Activated naive CD8-positive, alpha-beta T cell treated with anti-CD3 and anti-CD28 coated beads, Interleukin-2, amount 50 U/mL, for 24 hours (primary cell): Measurements from ENCODE around the gene VGLL3.
"Not testable (repeated sequence)": the region's sequence is repeated elsewhere in the genome, so short reads cannot be mapped to it uniquely, and the experiment has no call there.

Experiments
- ATAC-seq: fragments of 150-1000 bp; cut with Tn5 transposase; one replicate; pipeline ENCODE4 v1.10.0; 2021
- DNase-seq: peaks from one replicate; pipeline ENCODE4 v3.0.0; 2021
- H3K27ac Mint-ChIP-seq: one replicate; pipeline ENCODE4 v1.8.0; 2021; ENCODE audit warnings: mild to moderate bottlenecking, mixed read lengths
- H3K27me3 Mint-ChIP-seq: one replicate; pipeline ENCODE4 v1.8.0; 2021; ENCODE audit warnings: mixed read lengths
- H3K36me3 Mint-ChIP-seq: one replicate; pipeline ENCODE4 v1.8.0; 2021; ENCODE audit warnings: low read depth, mixed read lengths
- H3K4me1 Mint-ChIP-seq: one replicate; pipeline ENCODE4 v1.8.0; 2021; ENCODE audit warnings: mixed read lengths
- H3K4me3 Mint-ChIP-seq: one replicate; pipeline ENCODE4 v1.8.0; 2021; ENCODE audit warnings: mild to moderate bottlenecking, moderate library complexity, mixed read lengths
- H3K9me3 Mint-ChIP-seq: one replicate; pipeline ENCODE4 v1.8.0; 2021; ENCODE audit warnings: mixed read lengths

The VGLL3 gene

GRCh38 chr3:86978111-86978551 lies 12.8 kb downstream of the VGLL3 start:
- H3K27me3 Mint-ChIP-seq, result no peaks in the 10 kb centered on the region

GRCh38 chr3:86976219-86976618 lies 14.7 kb downstream of the VGLL3 start:
- ATAC-seq (no peak), DNase-seq (no peak)
- no peak overlapping the region for H3K4me3 Mint-ChIP-seq
- H3K4me1 Mint-ChIP-seq, result no peaks in the 10 kb centered on the region
- H3K9me3 Mint-ChIP-seq, result no peaks in the 10 kb centered on the region
- H3K27ac Mint-ChIP-seq, result no peak overlapping the region
- H3K27me3 Mint-ChIP-seq, result no peaks in the 10 kb centered on the region
- no peaks in the 10 kb centered on the region for H3K36me3 Mint-ChIP-seq

More at GRCh38 chr3:86978111-86978551, 12.8 kb downstream of the VGLL3 start:
- Mint-ChIP-seq H3K9me3 (no peaks in the 10 kb centered on the region), H3K36me3 (no peaks in the 10 kb centered on the region), H3K27ac (no peak overlapping the region), H3K4me1 (no peaks in the 10 kb centered on the region), H3K4me3 (no peak overlapping the region)
- DNase-seq (no peak), ATAC-seq (no peak)

DNA sequence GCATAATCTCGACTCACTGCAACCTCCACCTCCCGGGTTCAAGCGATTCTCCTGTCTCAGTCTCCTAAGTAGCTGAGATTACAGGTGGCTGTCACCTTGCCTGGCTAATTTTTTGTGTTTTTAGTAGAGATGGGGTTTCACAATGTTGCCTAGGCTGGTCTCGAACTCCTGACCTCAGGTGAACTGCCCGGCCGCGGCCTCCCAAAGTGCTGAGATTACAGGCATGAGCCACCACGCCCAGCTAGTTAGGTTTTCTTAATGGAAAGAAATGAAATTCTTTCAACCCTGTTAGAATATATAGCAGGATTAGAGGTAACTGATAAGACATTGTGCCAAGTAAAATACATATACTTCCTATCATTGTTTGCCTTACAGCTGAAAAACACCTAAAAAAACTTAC lies 16.8 kb downstream of the VGLL3 start:
- H3K9me3 Mint-ChIP-seq, result not testable (repeated sequence)

GRCh38 chr3:86973440-86973839 lies 17.5 kb downstream of the VGLL3 start:
- Mint-ChIP-seq H3K36me3 (no peaks in the 10 kb centered on the region), H3K9me3 (peaks cover 3% of the 10 kb centered on the region), H3K27me3 (no peaks in the 10 kb centered on the region), H3K4me1 (no peaks in the 10 kb centered on the region), H3K27ac (no peak overlapping the region), H3K4me3 (no peak overlapping the region)
- ATAC-seq (no peak), DNase-seq (no peak)

More for the DNA sequence above, 16.8 kb downstream of the VGLL3 start:
- H3K27me3 Mint-ChIP-seq, H3K27ac Mint-ChIP-seq, ATAC-seq, H3K36me3 Mint-ChIP-seq, H3K4me3 Mint-ChIP-seq, DNase-seq, H3K4me1 Mint-ChIP-seq: not testable (repeated sequence)

- Mint-ChIP-seq H3K36me3 (no peaks in the 10 kb centered on the region), H3K4me3 (no peak overlapping the region), H3K27me3 (no peaks in the 10 kb centered on the region), H3K4me1 (no peaks in the 10 kb centered on the region), H3K9me3 (peaks cover 3% of the 10 kb centered on the region), H3K27ac (no peak overlapping the region)
- ATAC-seq (no peak), DNase-seq (no peak)
Measured at GRCh38 chr3:86969500-86970189, 21.3 kb downstream of the VGLL3 start.

DNA sequence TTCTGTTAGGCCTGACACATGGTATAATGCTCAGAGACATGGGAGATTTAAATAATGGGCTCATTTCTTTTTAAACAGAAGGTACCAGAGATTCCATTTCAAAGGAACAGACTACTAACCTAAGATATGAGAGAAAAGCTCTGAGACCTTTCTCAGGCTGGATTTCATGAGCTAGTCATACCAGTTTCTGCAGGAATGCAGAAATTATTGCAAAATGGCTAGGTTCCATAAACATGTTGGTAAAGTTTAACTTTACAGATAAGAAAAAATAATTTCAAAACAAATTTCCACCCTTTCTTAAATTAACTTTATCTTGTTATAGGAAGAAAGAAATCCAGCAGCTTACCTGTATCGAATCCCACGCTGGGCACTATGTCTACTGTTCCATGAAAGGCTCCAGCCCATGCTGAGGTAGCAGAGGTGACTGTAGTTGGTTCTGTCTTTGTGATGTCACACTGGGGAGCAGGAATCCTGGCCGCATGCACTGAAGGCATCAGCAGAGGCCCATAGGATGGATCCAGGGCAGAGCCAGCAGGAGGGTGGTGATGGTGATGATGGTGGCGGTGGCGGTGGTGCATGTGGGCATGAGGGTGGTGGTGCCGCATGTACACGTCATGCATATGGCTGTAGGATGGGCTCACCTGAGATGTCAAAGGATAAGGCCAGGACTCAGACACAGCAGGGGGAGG lies 22.6 kb downstream of the VGLL3 start:
- no peak overlapping the region for H3K4me3 Mint-ChIP-seq

DNA sequence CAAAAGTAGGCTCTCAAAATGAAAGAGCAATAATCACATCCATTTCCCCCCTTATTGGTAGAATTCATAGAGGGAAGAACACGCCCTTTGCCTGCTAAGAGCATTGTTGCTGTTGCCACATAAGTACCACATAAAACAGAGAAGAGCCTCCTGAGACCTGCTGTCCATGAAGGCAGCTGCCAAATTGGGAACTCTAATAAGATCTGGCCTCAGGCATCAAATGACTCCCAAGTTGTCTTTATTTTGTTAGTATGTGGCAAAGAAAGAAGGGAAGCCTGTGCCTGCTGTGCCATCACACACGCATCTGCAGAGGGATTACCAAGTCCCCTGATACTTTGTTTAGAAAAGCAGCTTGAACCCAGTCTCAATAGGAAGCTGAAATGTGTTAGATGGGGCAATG lies 23.9 kb downstream of the VGLL3 start:
- H3K36me3 Mint-ChIP-seq, result no peaks in the 10 kb centered on the region
- H3K27me3 Mint-ChIP-seq, result no peaks in the 10 kb centered on the region
- H3K27ac Mint-ChIP-seq, result no peak overlapping the region
- H3K4me3 Mint-ChIP-seq, result no peak overlapping the region
- H3K9me3 Mint-ChIP-seq, result peaks cover 3% of the 10 kb centered on the region
- no peaks in the 10 kb centered on the region for H3K4me1 Mint-ChIP-seq
- DNase-seq (no peak), ATAC-seq (no peak)

More for the DNA sequence above, 22.6 kb downstream of the VGLL3 start:
- no peak overlapping the region for H3K27ac Mint-ChIP-seq
- H3K27me3 Mint-ChIP-seq, result no peaks in the 10 kb centered on the region
- H3K4me1 Mint-ChIP-seq, result no peaks in the 10 kb centered on the region
- H3K9me3 Mint-ChIP-seq, result peaks cover 3% of the 10 kb centered on the region
- DNase-seq (no peak), ATAC-seq (no peak)
- no peaks in the 10 kb centered on the region for H3K36me3 Mint-ChIP-seq

GRCh38 chr3:86965166-86965565 lies 25.8 kb downstream of the VGLL3 start:
- DNase-seq (no peak), ATAC-seq (no peak)
- Mint-ChIP-seq H3K4me1 (no peaks in the 10 kb centered on the region), H3K27me3 (no peaks in the 10 kb centered on the region), H3K9me3 (peaks cover 3% of the 10 kb centered on the region), H3K4me3 (no peak overlapping the region), H3K27ac (no peak overlapping the region), H3K36me3 (no peaks in the 10 kb centered on the region)

- no peaks in the 10 kb centered on the region for H3K27me3 Mint-ChIP-seq
- ATAC-seq, result no peak
- H3K4me1 Mint-ChIP-seq, result no peaks in the 10 kb centered on the region
- DNase-seq, result no peak
- no peaks in the 10 kb centered on the region for H3K36me3 Mint-ChIP-seq
- no peak overlapping the region for H3K4me3 Mint-ChIP-seq
- H3K27ac Mint-ChIP-seq, result no peak overlapping the region
- no peaks in the 10 kb centered on the region for H3K9me3 Mint-ChIP-seq
Measured at GRCh38 chr3:86963611-86964010, 27.3 kb downstream of the VGLL3 start.

DNA sequence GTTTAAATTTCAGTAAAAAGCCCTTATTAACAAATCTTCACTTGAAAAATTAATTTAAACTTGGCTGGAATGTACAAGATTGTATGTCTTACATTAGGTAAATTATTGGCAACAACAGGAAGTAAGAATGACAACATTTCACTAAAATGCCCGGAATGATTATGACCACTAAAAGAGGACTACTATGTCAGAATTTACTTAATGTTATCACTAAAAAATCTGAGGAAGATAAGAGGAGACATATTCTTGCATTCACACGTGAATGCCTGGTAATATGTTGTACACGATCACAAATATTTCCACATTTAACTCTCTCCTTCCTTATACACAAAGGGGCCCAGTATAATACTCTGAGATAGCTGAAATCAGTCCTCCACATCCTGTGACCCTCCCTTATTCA lies 29.7 kb downstream of the VGLL3 start:
- no peaks in the 10 kb centered on the region for H3K27me3 Mint-ChIP-seq
- H3K36me3 Mint-ChIP-seq, result no peaks in the 10 kb centered on the region
- H3K4me3 Mint-ChIP-seq, result no peak overlapping the region
- no peak overlapping the region for H3K27ac Mint-ChIP-seq
- no peak for DNase-seq
- no peaks in the 10 kb centered on the region for H3K9me3 Mint-ChIP-seq
- ATAC-seq, result no peak
- no peaks in the 10 kb centered on the region for H3K4me1 Mint-ChIP-seq

DNA sequence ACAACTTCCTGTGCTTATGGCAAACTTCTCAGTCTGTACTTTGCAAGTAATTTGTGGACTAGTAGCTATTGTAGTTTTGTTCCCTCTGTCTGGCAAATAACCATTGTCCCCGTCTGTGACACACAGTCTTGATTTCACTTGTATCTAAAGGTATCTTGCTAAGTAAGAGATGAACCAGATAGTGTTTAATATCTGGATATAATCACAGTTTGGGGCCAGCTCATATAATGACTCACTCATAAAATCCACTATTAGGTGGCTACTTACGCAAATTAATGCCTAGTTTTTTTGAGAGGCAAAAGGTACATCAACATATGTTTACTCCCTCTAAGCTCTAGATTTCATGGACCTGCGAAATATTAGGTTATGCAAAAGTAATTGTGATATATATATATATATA lies 30.4 kb downstream of the VGLL3 start:
- no peaks in the 10 kb centered on the region for H3K27me3 Mint-ChIP-seq
- H3K4me1 Mint-ChIP-seq, result no peaks in the 10 kb centered on the region
- H3K36me3 Mint-ChIP-seq, result no peaks in the 10 kb centered on the region
- no peak overlapping the region for H3K27ac Mint-ChIP-seq
- H3K9me3 Mint-ChIP-seq, result no peaks in the 10 kb centered on the region
- no peak for ATAC-seq
- no peak overlapping the region for H3K4me3 Mint-ChIP-seq
- DNase-seq, result no peak

DNA sequence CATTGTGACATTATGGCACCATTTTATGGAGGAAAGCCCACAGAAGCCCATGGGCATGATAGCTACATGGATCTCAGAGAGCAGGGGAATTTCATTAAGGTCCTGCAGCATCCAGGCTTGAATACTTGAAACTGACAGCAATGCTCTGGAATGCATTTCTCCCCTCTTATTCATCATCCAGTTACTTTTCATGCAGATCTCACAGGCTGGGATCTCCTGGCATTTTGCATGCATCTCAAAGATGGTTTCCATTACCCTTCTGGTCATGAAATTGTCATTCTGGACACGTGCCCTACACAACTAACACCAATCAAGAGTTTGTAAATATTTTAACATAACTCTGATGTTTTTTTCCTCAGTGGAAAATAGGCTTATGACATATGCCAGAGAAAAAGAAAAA lies 32.4 kb downstream of the VGLL3 start:
- DNase-seq (no peak), ATAC-seq (no peak)
- H3K27me3 Mint-ChIP-seq, result no peaks in the 10 kb centered on the region
- H3K27ac Mint-ChIP-seq, result no peak overlapping the region
- no peaks in the 10 kb centered on the region for H3K9me3 Mint-ChIP-seq
- no peaks in the 10 kb centered on the region for H3K4me1 Mint-ChIP-seq
- no peaks in the 10 kb centered on the region for H3K36me3 Mint-ChIP-seq
- no peak overlapping the region for H3K4me3 Mint-ChIP-seq

DNA sequence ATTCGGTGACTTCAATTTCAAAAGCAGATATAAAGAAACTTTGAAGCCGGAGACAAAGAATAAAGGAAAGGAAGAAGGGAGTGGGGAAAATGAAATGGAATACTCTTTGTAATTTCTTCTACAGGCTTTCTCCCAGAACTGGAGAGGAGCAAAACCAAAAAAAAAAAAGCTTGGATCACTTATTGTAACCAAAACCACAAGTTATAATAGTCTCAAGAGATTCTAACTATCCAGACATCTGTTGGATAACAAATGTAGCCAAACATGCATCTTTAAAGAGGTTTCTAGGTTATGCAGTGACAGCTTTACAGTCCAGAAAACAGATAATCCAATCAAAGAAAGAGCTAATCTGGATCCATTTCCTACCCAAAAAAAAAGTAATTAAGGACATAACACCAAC lies 36.2 kb downstream of the VGLL3 start:
- DNase-seq, result no peak
- no peaks in the 10 kb centered on the region for H3K9me3 Mint-ChIP-seq
- H3K4me1 Mint-ChIP-seq, result no peaks in the 10 kb centered on the region
- H3K4me3 Mint-ChIP-seq, result no peak overlapping the region
- H3K36me3 Mint-ChIP-seq, result no peaks in the 10 kb centered on the region
- no peak for ATAC-seq
- no peaks in the 10 kb centered on the region for H3K27me3 Mint-ChIP-seq
- H3K27ac Mint-ChIP-seq, result no peak overlapping the region

DNA sequence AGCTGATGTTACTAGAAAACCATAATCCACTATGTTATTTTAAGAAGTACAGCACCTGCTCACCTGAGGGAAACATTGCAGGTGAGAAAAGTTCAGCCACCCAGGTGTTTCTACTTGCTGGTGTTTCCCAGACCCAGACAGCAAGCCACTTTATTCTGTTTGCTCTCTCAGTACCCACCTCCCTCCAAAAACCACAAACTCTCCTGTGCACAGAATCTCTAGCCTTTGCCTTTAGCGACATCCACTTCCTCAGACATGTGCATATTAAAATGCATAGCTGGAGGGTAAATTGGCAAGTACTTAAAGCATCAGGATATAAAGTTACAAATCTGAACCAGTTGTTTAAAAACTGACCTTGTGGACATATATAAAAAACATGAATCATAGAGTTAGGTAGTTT lies 36.7 kb downstream of the VGLL3 start:
- H3K27me3 Mint-ChIP-seq, result no peaks in the 10 kb centered on the region
- H3K36me3 Mint-ChIP-seq, result no peaks in the 10 kb centered on the region
- no peak overlapping the region for H3K27ac Mint-ChIP-seq
- H3K9me3 Mint-ChIP-seq, result no peaks in the 10 kb centered on the region
- no peak for ATAC-seq
- no peak for DNase-seq
- no peak overlapping the region for H3K4me3 Mint-ChIP-seq
- H3K4me1 Mint-ChIP-seq, result no peaks in the 10 kb centered on the region

GRCh38 chr3:86951322-86951721 lies 39.6 kb downstream of the VGLL3 start:
- H3K27me3 Mint-ChIP-seq, result no peaks in the 10 kb centered on the region
- no peaks in the 10 kb centered on the region for H3K9me3 Mint-ChIP-seq
- no peaks in the 10 kb centered on the region for H3K36me3 Mint-ChIP-seq
- ATAC-seq (no peak), DNase-seq (no peak)
- no peak overlapping the region for H3K4me3 Mint-ChIP-seq
- H3K4me1 Mint-ChIP-seq, result no peaks in the 10 kb centered on the region
- H3K27ac Mint-ChIP-seq, result no peak overlapping the region
